ENCODE data around the gene HSPA1L.
"Not testable (repeated sequence)": the region's sequence is repeated elsewhere in the genome, so short reads cannot be mapped to it uniquely, and the experiment has no call there.

- not testable (repeated sequence) for TF ChIP-seq CTCF, POLR2A (IDR thresholded peaks at IDR 0.05)
Observed at GRCh38 chr6:31839779-31840126, 24.7 kb upstream of the HSPA1L start.

Data from lower leg skin (tissue), 3 donors.